AG04450 (cell line): ENCODE results near the gene NPC1L1. TPM values are rescaled to one million over a fixed set of nuclear protein-coding genes. Genes with fewer than 3 reads are reported as not detected.

Source experiments
- CTCF ChIA-PET: fragments of 300-600, 350-600 bp; formaldehyde crosslinking; extraction: SDS; loops from one replicate; lab custom pipeline; 2022; ENCODE audit warnings: antibody characterized with exemption, inconsistent platforms; lab: Charles Lee
- POLR2A ChIA-PET: fragments of 350-600 bp; formaldehyde crosslinking; extraction: SDS; loops from one replicate; lab custom pipeline; 2021; ENCODE audit warnings: antibody characterized with exemption, inconsistent platforms; lab: Yijun Ruan, JAX
- DNase-seq: peaks from one replicate; pipeline ENCODE4 v3.0.0-alpha.2; 2011; ENCODE audit warnings: low read depth, low spot score
- H3K27ac ChIP-seq: one replicate; pipeline ENCODE4 v1.5.1; 2012; ENCODE audit warnings: low read depth, low read length, control low read depth
- H3K27me3 ChIP-seq: one replicate; pipeline ENCODE4 v1.6.0; 2012; ENCODE audit warnings: low read length; ENCODE audit not compliant: control insufficient read depth, insufficient read depth
- H3K4me3 ChIP-seq: 2 replicates; pipeline ENCODE4 v1.5.1; 2011; ENCODE audit warnings: mild to moderate bottlenecking, low read depth, low read length, control low read depth
- H3K9me3 ChIP-seq: 2 replicates; pipeline ENCODE4 v1.5.1; 2012; ENCODE audit warnings: low read length; ENCODE audit not compliant: control insufficient read depth, insufficient read depth
- CTCF ChIP-seq: IDR thresholded peaks from 2 replicates; pipeline ENCODE4 v1.5.1; 2011; ENCODE audit warnings: low read depth, low read length, control low read depth, inconsistent platforms
- polyA plus RNA-seq: library from polyadenylated mRNA; depleted of rRNA; stranded (reverse); fragments of >200 nt; gene quantifications from 2 replicates; pipeline ENCODE4 v1.2.3, GENCODE V29; 2011

Gene NPC1L1
- polyA plus RNA-seq, 1 experiment: 0.36 TPM

GRCh38 chr7:44470135-44470479 lies 71.0 kb downstream of the NPC1L1 start:
- CTCF ChIA-PET: interaction anchor here (0.5 kb wide), 1 partner anchor 18 kb away, joined by 4 read pairs; no protein-coding TSS in a partner anchor

GRCh38 chr7:44469461-44470134 lies 71.5 kb downstream of the NPC1L1 start:
- POLR2A ChIA-PET: no interaction called here

More at GRCh38 chr7:44470135-44470479, 71.0 kb downstream of the NPC1L1 start:
- no peak overlapping the region for H3K4me3 ChIP-seq
- H3K9me3 ChIP-seq: no peaks in the 10 kb centered on the region
- no peak for DNase-seq
- TF ChIP-seq CTCF: no peak
- H3K27me3 ChIP-seq: no peaks in the 10 kb centered on the region
- POLR2A ChIA-PET: no interaction called here
- H3K27ac ChIP-seq: no peak overlapping the region

GRCh38 chr7:44467217-44467548 lies 73.9 kb downstream of the NPC1L1 start:
- CTCF ChIA-PET: interaction anchor here (0.6 to 0.7 kb wide), 2 partner anchors 10 to 226 kb away, joined by 3 to 4 read pairs; no protein-coding TSS in a partner anchor
- Histone ChIP-seq H3K4me3 (no peak overlapping the region), H3K9me3 (no peaks in the 10 kb centered on the region), H3K27ac (no peak overlapping the region), H3K27me3 (no peaks in the 10 kb centered on the region)
- no peak for TF ChIP-seq CTCF
- DNase-seq: no peak
- POLR2A ChIA-PET: interaction anchor here (0.7 kb wide), 1 partner anchor 107 kb away, joined by 7 read pairs; no protein-coding TSS in a partner anchor

More at GRCh38 chr7:44469461-44470134, 71.5 kb downstream of the NPC1L1 start:
- Histone ChIP-seq H3K9me3 (no peaks in the 10 kb centered on the region), H3K27ac (no peak overlapping the region), H3K4me3 (no peak overlapping the region), H3K27me3 (no peaks in the 10 kb centered on the region)
- CTCF ChIA-PET: interaction anchor here (0.5 to 1.3 kb wide), 2 partner anchors 18 to 229 kb away, joined by 4 to 12 read pairs; no protein-coding TSS in a partner anchor
- TF ChIP-seq CTCF: no peak
- DNase-seq: no peak

- no peak overlapping the region for H3K4me3 ChIP-seq
- TF ChIP-seq CTCF: no peak
- no peaks in the 10 kb centered on the region for H3K27me3 ChIP-seq
- DNase-seq: no peak
- no peaks in the 10 kb centered on the region for H3K9me3 ChIP-seq
- ChIA-PET CTCF (interaction anchor here (0.6 to 0.7 kb wide), 2 partner anchors 11 to 226 kb away, joined by 3 to 4 read pairs; no protein-coding TSS in a partner anchor), POLR2A (no interaction called here)
- H3K27ac ChIP-seq: no peak overlapping the region
These were observed 74.6 kb downstream of the NPC1L1 start for GRCh38 chr7:44466300-44467216.
